ENCODE measurements around the gene OGFR. TPM values are rescaled to one million over a fixed set of nuclear protein-coding genes. Genes with fewer than 3 reads are reported as not detected.
A peak's percentile ranks its signal among the peaks of the same experiment; 100 is the strongest.

OGFR gene
- total RNA-seq, 1 donor from 2014 or later, result 74.6 TPM

GRCh38 chr20:62830251-62830650 is 25.6 kb downstream of the OGFR start:
- no peaks in the 10 kb centered on the region for H3K9me3 Mint-ChIP-seq
- no peak for ATAC-seq (ENCODE audit: low read depth)
- POLR2A ChIA-PET, result no interaction called here
- H3K36me3 Mint-ChIP-seq (ENCODE audit: low read depth), result no peaks in the 10 kb centered on the region
- DNase-seq, result no peak
- H3K4me3 Mint-ChIP-seq, result no peak overlapping the region
- CTCF ChIA-PET, result no interaction called here
- intact Hi-C loops (cut with micrococcal nuclease), result no loop called here
- H3K27ac Mint-ChIP-seq, result no peak overlapping the region
- H3K4me1 Mint-ChIP-seq, result peaks cover 39% of the 10 kb centered on the region
- no peaks in the 10 kb centered on the region for H3K27me3 Mint-ChIP-seq
- no peak for TF ChIP-seq CTCF (IDR thresholded peaks at IDR 0.05)

GRCh38 chr20:62830821-62831220 is 26.2 kb downstream of the OGFR start:
- intact Hi-C loops (cut with micrococcal nuclease), result no loop called here
- POLR2A ChIA-PET, result no interaction called here
- H3K27ac Mint-ChIP-seq, result no peak overlapping the region
- no peak overlapping the region for H3K4me3 Mint-ChIP-seq
- ATAC-seq (ENCODE audit: low read depth), result no peak
- TF ChIP-seq CTCF (IDR thresholded peaks at IDR 0.05), result no peak
- CTCF ChIA-PET, result no interaction called here
- H3K36me3 Mint-ChIP-seq (ENCODE audit: low read depth), result peaks cover 4% of the 10 kb centered on the region
- no peak for DNase-seq
- H3K4me1 Mint-ChIP-seq, result peaks cover 39% of the 10 kb centered on the region
- no peaks in the 10 kb centered on the region for H3K27me3 Mint-ChIP-seq
- no peaks in the 10 kb centered on the region for H3K9me3 Mint-ChIP-seq

- no peak for TF ChIP-seq CTCF (IDR thresholded peaks at IDR 0.05)
- H3K4me1 Mint-ChIP-seq, result peaks cover 35% of the 10 kb centered on the region
- H3K9me3 Mint-ChIP-seq, result no peaks in the 10 kb centered on the region
- H3K27me3 Mint-ChIP-seq, result no peaks in the 10 kb centered on the region
- H3K4me3 Mint-ChIP-seq, result no peak overlapping the region
- H3K27ac Mint-ChIP-seq, result no peak overlapping the region
- intact Hi-C loops (cut with micrococcal nuclease), result no loop called here
- POLR2A ChIA-PET, result interaction anchor here (0.8 to 1.5 kb wide), 2 partner anchors 30 to 38 kb away, joined by 5 to 8 read pairs; partner anchors contain the start of gene TCFL5
- no peak for ATAC-seq (ENCODE audit: low read depth)
- peaks cover 4% of the 10 kb centered on the region for H3K36me3 Mint-ChIP-seq (ENCODE audit: low read depth)
- CTCF ChIA-PET, result no interaction called here
- DNase-seq, result no peak
These were observed 26.7 kb downstream of the OGFR start for GRCh38 chr20:62831361-62831788.

- CTCF ChIA-PET, result no interaction called here
These were observed 27.2 kb downstream of the OGFR start for GRCh38 chr20:62831854-62832211.

More at GRCh38 chr20:62831854-62832211, 27.2 kb downstream of the OGFR start:
- H3K9me3 Mint-ChIP-seq, result no peaks in the 10 kb centered on the region
- H3K27ac Mint-ChIP-seq, result peak overlapping the region; percentile 14
- H3K4me1 Mint-ChIP-seq, result peaks cover 37% of the 10 kb centered on the region
- peaks cover 4% of the 10 kb centered on the region for H3K36me3 Mint-ChIP-seq (ENCODE audit: low read depth)
- intact Hi-C loops (cut with micrococcal nuclease), result loop anchor here (2.0 kb wide), 1 partner anchor 29 kb away; the partner anchor contains the start of gene TCFL5
- peak overlapping the region; percentile 24 for H3K4me3 Mint-ChIP-seq
- ATAC-seq (ENCODE audit: low read depth) (no peak), DNase-seq (no peak)
- POLR2A ChIA-PET, result interaction anchor here (0.8 to 1.5 kb wide), 3 partner anchors 17 to 38 kb away, joined by 3 to 8 read pairs (median 5); partner anchors contain the start of gene TCFL5
- no peak for TF ChIP-seq CTCF (IDR thresholded peaks at IDR 0.05)
- no peaks in the 10 kb centered on the region for H3K27me3 Mint-ChIP-seq

All from activated B cell treated with CpG ODN at 0.5 μM for 24 hours (primary cell).